GM23338 (cell line): ENCODE measurements around the gene APBB1IP. TPM values are rescaled to one million over a fixed set of nuclear protein-coding genes. Genes with fewer than 3 reads are reported as not detected.

Experiments used
- ATAC-seq: fragments of 200-7000 bp; cut with Tn5 transposase; 3 replicates; pipeline ENCODE4 v1.9.1; 2020
- DNase-seq: peaks from one replicate; pipeline ENCODE4 v3.0.0-alpha.2; 2015; ENCODE audit warnings: low spot score
- H2AFZ ChIP-seq: fragments of 200-600 bp; sonication (generic); 2 replicates; pipeline ENCODE4 v1.8.0; 2016; ENCODE audit warnings: antibody characterized with exemption, mild to moderate bottlenecking, moderate library complexity
- H3F3A ChIP-seq: fragments of 200-600 bp; sonication (generic); replicated peaks from 2 replicates; pipeline ENCODE4 v1.8.0; 2017; ENCODE audit warnings: antibody characterized with exemption, mixed run types, low read depth
- H3K27ac ChIP-seq: fragments of 200-600 bp; sonication (generic); 2 replicates; pipeline ENCODE4 v1.6.1; 2016; ENCODE audit warnings: low read depth
- H3K27me3 ChIP-seq: fragments of 200-600 bp; sonication (generic); 2 replicates; pipeline ENCODE4 v1.8.0; 2016; ENCODE audit warnings: mild to moderate bottlenecking, mixed run types, moderate library complexity; ENCODE audit not compliant: insufficient read depth
- H3K36me3 ChIP-seq: fragments of 200-600 bp; sonication (generic); 2 replicates; pipeline ENCODE4 v1.8.0; 2016; ENCODE audit warnings: mild to moderate bottlenecking; ENCODE audit not compliant: insufficient read depth
- H3K4me1 ChIP-seq: fragments of 200-600 bp; sonication (generic); 2 replicates; pipeline ENCODE4 v1.8.0; 2016; ENCODE audit warnings: mild to moderate bottlenecking, moderate library complexity; ENCODE audit not compliant: insufficient read depth
- H3K4me2 ChIP-seq: fragments of 200-600 bp; sonication (generic); 2 replicates; pipeline ENCODE4 v1.7.1; 2017; ENCODE audit warnings: mixed run types
- H3K4me3 ChIP-seq: fragments of 200-600 bp; sonication (generic); 2 replicates; pipeline ENCODE4 v1.6.1; 2016; ENCODE audit warnings: mixed run types
- H3K79me2 ChIP-seq: fragments of 200-600 bp; sonication (generic); replicated peaks from 2 replicates; pipeline ENCODE4 v1.8.0; 2017; ENCODE audit warnings: mild to moderate bottlenecking; ENCODE audit not compliant: insufficient read depth
- H3K9me2 ChIP-seq: fragments of 200-600 bp; sonication (generic); 2 replicates; pipeline ENCODE4 v1.8.0; 2017; ENCODE audit not compliant: insufficient read depth
- H4K20me1 ChIP-seq: fragments of 200-600 bp; sonication (generic); replicated peaks from 2 replicates; pipeline ENCODE4 v1.8.0; 2017; ENCODE audit warnings: mild to moderate bottlenecking; ENCODE audit not compliant: insufficient read depth
- H3K27ac Mint-ChIP-seq: 2 replicates; pipeline ENCODE4 v1.8.0; 2020; ENCODE audit warnings: inconsistent platforms, mild to moderate bottlenecking, moderate library complexity, mixed read lengths
- H3K27me3 Mint-ChIP-seq: 3 replicates; pipeline ENCODE4 v1.8.0; 2022; ENCODE audit warnings: low read depth, mild to moderate bottlenecking, moderate library complexity, mixed read lengths, inconsistent platforms; ENCODE audit not compliant: insufficient read depth, poor library complexity
- H3K36me3 Mint-ChIP-seq: 3 replicates; pipeline ENCODE4 v1.8.0; 2021; ENCODE audit warnings: low read depth, mild to moderate bottlenecking, inconsistent platforms, moderate library complexity, mixed read lengths
- H3K4me1 Mint-ChIP-seq: 3 replicates; pipeline ENCODE4 v1.8.0; 2020; ENCODE audit warnings: mild to moderate bottlenecking, inconsistent platforms, mixed read lengths
- H3K4me3 Mint-ChIP-seq: 3 replicates; pipeline ENCODE4 v1.8.0; 2021; ENCODE audit warnings: moderate library complexity, mild to moderate bottlenecking, inconsistent platforms, mixed read lengths
- H3K9me3 Mint-ChIP-seq: 3 replicates; pipeline ENCODE4 v1.8.0; 2020; ENCODE audit warnings: moderate library complexity, mild to moderate bottlenecking, inconsistent platforms, mixed read lengths
- CREB1 ChIP-seq: fragments of 250-450 bp; sonication (Bioruptor Pico); IDR thresholded peaks from 2 replicates; pipeline ENCODE4 v1.5.0; 2020; ENCODE audit warnings: low read depth, mild to moderate bottlenecking, moderate library complexity
- CTCF ChIP-seq, 2 experiments: fragments of 200-600 bp in 1 of 2; sonication (generic) in 1 of 2; conservative IDR thresholded peaks; 2 replicates each; pipeline versions ENCODE4 v1.5.1 to v1.6.1; 2016 to 2017; ENCODE audit warnings: antibody characterized with exemption in 2 of 2, low read depth in 2 of 2, mild to moderate bottlenecking in 2 of 2, moderate library complexity in 1 of 2
- EZH2phosphoT487 ChIP-seq: fragments of 200-600 bp; sonication (generic); IDR thresholded peaks from one replicate; pipeline ENCODE4 v1.8.1; 2018; ENCODE audit warnings: antibody characterized with exemption; ENCODE audit not compliant: unreplicated experiment
- NANOG ChIP-seq: IDR thresholded peaks from 2 replicates; pipeline ENCODE4 v1.6.1; 2016; ENCODE audit warnings: antibody characterized with exemption, borderline replicate concordance
- STAT1 ChIP-seq: IDR thresholded peaks from one replicate; pipeline ENCODE4 v1.6.1; 2016; ENCODE audit warnings: antibody characterized with exemption; ENCODE audit not compliant: unreplicated experiment
- ZNF114 ChIP-seq: fragments of 250-450 bp; sonication (Bioruptor Pico); IDR thresholded peaks from 2 replicates; pipeline ENCODE4 v1.5.0; 2020; ENCODE audit warnings: mild to moderate bottlenecking, moderate library complexity
- ZNF331 ChIP-seq: fragments of 250-450 bp; sonication (Bioruptor Pico); IDR thresholded peaks from 2 replicates; pipeline ENCODE4 v1.5.0; 2020; ENCODE audit warnings: low read depth, mild to moderate bottlenecking, moderate library complexity
- ZNF462 ChIP-seq: fragments of 250-450 bp; sonication (Bioruptor Pico); IDR thresholded peaks from 2 replicates; pipeline ENCODE4 v1.5.0; 2020; ENCODE audit warnings: mild to moderate bottlenecking, moderate library complexity
- polyA plus RNA-seq: library from polyadenylated mRNA; unstranded; fragments of >200 nt; fragmentation: Nextera tagmentation; extraction: Ambion mirVana; gene quantifications from 2 replicates; pipeline ENCODE4 v1.2.1, GENCODE V29; 2016
- total RNA-seq: library from RNA; depleted of rRNA; stranded (reverse); fragments of >200 nt; shearing (Covaris generic); gene quantifications from 2 replicates; pipeline ENCODE4 v1.2.3, GENCODE V29; 2014

The APBB1IP gene
- total and polyA plus RNA-seq, 2 experiments from 2014 or later: 0.14 to 0.16 TPM

DNA sequence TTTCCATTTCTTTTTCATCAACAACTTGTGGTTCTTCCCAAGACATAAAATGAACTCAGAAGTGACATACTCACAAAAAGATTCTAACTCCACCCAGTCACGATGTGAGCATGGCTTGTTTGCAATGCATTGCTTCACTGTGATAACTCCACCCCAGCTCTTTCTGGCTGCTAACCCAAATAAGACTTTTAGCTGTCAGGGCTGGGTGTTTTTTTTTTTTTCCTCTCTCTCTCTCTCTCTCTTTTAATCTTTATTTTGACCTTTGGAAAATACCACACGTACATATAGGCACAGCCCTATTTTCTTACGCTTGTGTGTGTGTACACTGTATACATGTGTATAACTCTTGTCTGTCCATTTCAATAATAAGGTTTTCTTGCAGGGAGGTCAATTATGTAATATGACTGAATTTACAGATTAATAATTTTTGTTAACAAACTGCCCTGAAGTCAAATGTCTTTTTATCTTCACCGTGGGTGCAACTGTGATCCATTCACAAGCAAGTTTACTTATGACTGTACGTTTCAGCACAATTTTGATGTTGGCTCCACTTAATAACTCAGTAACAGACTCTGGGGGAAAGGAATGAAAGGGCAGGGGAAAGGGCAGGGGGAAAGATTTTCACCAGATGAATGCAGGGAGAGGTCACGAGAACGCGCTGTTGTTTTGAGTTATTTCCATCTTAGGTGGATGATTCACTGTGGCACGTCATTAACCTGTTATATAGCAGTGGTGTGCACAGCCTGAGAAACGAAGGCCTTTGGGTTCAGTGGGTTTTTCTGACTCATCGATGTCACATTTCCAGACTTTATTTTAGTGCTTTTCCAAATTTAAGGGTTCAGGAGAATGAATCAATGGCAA is 49.1 kb downstream of the APBB1IP start:
- Mint-ChIP-seq H3K4me1 (no peaks in the 10 kb centered on the region; the same call in 2 of the 3 replicates), H3K36me3 (peaks cover 3% of the 10 kb centered on the region), H3K27ac (no peak overlapping the region), H3K9me3 (peaks cover 4% of the 10 kb centered on the region), H3K27me3 (no peaks in the 10 kb centered on the region), H3K4me3 (no peak overlapping the region)
- Histone ChIP-seq H3K79me2 (no peaks in the 10 kb centered on the region), H3K4me2 (no peak overlapping the region), H3K27ac (no peak overlapping the region), H3F3A (no peaks in the 10 kb centered on the region), H3K36me3 (no peaks in the 10 kb centered on the region), H3K9me2 (no peaks in the 10 kb centered on the region), H3K4me3 (no peak overlapping the region), H2AFZ (no peak overlapping the region), H3K27me3 (no peaks in the 10 kb centered on the region), H3K4me1 (no peaks in the 10 kb centered on the region), H4K20me1 (no peaks in the 10 kb centered on the region)
- ATAC-seq (no peak), DNase-seq (no peak)
- TF ChIP-seq EZH2phosphoT487: no peak
- TF ChIP-seq ZNF462: no peak
- TF ChIP-seq CREB1: no peak
- TF ChIP-seq CTCF (conservative IDR thresholded peaks at IDR 0.05; ENCODE audit: low read depth in 2 of 2): no peak
- TF ChIP-seq ZNF331: no peak
- TF ChIP-seq NANOG: no peak
- TF ChIP-seq ZNF114 (CRISPR knock-in tag): no peak
- no peak for TF ChIP-seq STAT1
